Activated gamma-delta T cell treated with Interleukin-2 at 50 U/mL for 16 hours (primary cell): Measurements from ENCODE around the gene LGR4.
A peak's percentile ranks its signal among the peaks of the same experiment; 100 is the strongest.
"Not testable (repeated sequence)": the region's sequence is repeated elsewhere in the genome, so short reads cannot be mapped to it uniquely, and the experiment has no call there.

Experiments
- DNase-seq: peaks from one replicate; pipeline ENCODE4 v3.0.0-alpha.2; 2020

The LGR4 gene

DNA sequence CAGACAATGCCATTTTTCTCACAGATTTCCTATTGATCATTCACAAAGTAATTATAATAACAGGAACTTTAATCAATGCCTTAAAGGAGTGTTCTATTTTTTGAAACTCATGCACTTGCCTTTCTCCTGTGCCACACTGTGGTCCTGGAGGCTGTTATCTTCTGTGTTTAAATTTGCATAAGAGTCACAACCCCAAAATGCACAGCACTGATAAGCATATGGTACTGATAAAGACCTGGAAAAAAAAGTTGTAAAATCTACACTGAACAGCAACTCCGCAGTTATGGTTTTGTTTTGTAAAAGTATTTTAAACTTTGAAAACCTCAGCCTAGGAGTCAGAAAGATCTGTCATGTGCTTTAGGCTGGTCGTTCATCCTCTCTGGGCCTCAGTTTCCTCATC lies 100.4 kb downstream of the LGR4 start:
- DNase-seq: no peak

DNA sequence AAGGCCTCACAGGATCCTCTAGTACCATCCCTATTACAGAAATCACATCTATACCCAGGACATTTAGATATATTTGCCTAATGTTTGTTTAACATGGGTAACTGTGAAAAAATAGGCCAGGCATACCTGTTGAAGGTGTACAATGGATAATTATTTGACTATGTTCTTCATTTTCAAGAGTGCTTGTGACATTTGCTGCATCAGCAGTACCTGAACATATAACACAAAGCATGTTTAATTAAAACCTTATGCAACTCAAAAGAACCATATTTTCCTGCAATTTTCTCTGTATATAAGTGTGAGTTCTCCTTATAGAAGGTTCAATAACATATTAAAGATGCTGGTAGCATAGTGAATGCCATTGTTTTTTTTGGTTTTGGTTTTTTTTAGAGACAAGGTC lies 101.1 kb downstream of the LGR4 start:
- DNase-seq: no peak

GRCh38 chr11:27370374-27370773 lies 102.2 kb downstream of the LGR4 start:
- no peak for DNase-seq

- DNase-seq: no peak
Measured at GRCh38 chr11:27367881-27368280, 104.7 kb downstream of the LGR4 start.

- no peak for DNase-seq
Measured at GRCh38 chr11:27363576-27364117, 108.9 kb downstream of the LGR4 start.

- peak; percentile 83 for DNase-seq
Measured at GRCh38 chr11:27362749-27363575, 109.6 kb downstream of the LGR4 start, which contains the start of gene CCDC34. CCDC34 (minus strand) TSS chr11:27363215; CDS start chr11:27363194, 21 bp downstream.

DNA sequence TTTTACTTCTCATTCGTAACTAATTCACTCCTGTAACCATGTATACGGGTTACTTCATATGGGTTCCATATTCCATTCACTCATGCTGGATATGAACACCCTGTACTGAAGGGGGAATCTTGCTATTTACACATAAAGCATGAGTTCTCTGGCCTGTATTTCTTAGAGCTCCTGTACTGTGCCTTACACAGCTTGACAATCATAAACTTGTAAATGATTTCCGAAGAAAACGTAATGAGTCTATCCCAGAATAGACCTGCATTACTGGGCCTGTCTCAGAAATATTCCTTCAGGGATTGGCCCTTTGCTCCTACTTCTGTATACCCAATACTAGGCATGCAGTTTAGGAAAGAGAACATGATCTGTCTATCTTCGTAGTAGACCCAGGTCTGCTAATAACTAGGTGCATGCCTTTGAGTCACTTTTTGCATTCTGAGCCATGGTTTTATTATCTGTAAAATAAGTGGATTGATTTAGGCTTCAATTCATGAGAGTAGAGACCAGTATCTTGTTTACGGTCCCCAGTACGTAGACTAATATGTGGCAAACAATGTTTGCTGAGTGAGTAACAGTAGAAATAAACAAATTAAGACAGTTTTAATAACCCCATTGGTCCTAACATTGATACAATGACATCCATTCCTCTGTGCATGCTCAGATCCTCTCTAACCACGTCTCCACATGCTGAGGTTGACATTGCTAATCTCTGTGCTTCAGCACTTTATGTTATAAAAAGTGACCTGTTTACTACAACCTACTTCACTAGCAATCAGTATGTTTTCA lies 110.8 kb downstream of the LGR4 start:
- no peak for DNase-seq

DNA sequence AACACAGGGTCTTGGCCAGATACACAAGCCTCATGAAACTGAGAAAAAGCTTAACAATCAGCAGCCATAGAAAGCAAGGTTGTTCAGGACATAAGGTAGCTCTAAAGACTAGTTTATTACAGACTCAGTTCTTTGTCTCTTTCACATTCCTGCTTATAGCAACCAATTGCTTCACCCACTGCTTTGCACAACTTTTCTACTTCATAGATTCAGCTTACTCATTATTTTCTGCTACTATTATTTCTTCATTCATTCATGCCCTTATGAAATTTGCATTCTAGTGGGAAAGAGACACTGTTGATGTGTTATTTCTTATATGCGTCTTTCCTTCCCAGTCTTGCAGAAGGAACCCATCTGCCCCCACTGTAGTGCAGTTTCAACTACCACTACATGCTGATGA lies 114.3 kb downstream of the LGR4 start:
- no peak for DNase-seq

GRCh38 chr11:27357250-27357649 lies 115.3 kb downstream of the LGR4 start:
- DNase-seq: no peak

- no peak for DNase-seq
Measured at GRCh38 chr11:27356624-27357222, 115.9 kb downstream of the LGR4 start.

GRCh38 chr11:27355575-27356104 lies 117.0 kb downstream of the LGR4 start:
- DNase-seq: no peak

DNA sequence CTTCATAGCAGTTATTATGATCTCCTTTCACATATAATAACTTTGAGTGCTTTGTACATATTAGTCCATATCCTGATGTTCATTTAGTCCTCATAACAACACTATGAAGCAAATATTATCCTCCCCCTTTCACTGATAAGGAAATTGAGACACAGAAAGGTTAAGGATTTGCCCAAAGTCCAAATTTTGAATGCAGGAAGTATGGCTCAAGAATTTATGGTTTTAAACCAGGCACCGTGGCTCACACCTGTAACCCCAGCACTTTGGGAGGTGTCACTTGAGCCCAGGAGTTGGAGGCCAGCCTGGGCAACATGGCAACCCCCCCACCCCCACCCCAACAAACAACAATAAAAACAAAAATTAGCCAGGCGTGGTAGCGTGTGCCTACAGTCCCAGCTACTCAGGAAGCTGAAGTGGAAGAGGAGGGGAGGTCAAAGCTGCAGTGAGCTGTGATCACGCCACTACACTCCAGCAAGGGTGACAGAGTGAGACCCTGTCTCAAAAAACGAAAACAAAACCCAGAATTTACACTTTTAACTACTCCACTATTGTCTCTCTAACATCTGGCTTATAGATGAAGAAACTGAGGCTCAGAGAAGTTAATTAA lies 118.1 kb downstream of the LGR4 start:
- DNase-seq: no peak

- DNase-seq: no peak
Measured at GRCh38 chr11:27353593-27354358, 118.8 kb downstream of the LGR4 start.

DNA sequence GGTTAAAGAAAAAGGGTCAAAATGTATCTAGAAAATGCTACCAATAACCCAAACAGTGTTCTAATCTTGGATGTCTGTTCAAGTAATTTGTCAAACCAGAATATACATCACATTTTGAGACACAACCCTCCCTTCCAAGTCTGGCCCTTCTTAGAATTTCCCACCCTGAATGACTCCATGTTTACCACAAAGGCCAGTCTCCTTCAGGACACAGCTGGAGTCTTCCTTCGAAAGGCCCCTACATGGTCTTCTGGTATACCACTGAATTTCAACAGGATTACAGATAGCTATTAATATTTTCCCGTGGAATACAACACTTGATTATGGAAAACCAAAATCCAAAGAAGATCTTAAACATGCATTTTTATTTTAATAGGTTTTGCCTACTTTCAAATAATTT lies 119.8 kb downstream of the LGR4 start:
- no peak for DNase-seq

- no peak for DNase-seq
Measured at GRCh38 chr11:27350511-27350910, 122.1 kb downstream of the LGR4 start.

- DNase-seq: no peak
Measured at GRCh38 chr11:27349919-27350318, 122.7 kb downstream of the LGR4 start.

DNA sequence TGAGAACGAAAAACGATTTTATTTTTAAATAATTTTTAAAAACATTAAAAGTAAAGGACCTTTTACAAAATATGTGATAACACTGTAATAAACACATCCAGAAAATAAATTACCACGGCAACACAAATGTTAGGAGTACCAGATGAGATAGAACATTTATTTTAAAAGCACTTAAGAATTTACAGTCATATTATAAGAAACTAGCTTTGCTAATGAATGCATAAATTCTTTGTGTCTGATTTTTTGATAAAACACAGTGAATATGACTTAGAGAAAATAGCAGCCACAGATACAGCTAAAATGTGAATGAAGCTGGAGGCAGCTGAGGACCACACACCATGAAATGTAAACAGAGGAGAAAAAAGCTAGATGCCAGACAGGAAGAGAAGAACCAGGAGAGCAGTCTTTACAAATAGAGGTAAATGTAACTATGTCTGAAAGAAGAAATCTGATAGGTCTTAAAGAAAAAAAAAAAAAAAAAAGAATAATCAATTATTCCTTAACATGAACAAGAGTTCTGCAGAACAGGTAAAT lies 124.2 kb downstream of the LGR4 start:
- DNase-seq: no peak

GRCh38 chr11:27347359-27348339 lies 124.9 kb downstream of the LGR4 start:
- no peak for DNase-seq

DNA sequence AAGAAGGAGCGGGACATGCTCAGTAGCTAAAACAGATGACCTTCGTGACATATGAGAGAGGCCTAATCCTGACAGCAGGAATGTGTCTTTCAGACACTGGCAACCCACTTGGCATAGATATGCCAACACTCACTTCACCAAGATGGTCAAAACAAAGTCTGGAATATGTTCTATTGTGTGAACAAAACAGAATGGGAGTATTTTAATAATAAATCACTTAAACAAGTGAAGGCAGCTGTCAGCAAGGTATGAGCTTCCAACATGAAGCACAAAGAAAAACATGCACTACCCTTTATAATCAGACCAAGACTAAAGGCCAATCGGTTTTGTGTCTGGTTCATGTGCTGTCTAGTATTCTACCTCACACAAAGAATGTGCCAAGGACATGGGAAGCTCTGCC lies 132.6 kb downstream of the LGR4 start:
- no peak for DNase-seq

GRCh38 chr11:27334764-27335163 lies 137.8 kb downstream of the LGR4 start:
- DNase-seq: not testable (repeated sequence)
